ENCODE results near the gene WDR7.

DNA sequence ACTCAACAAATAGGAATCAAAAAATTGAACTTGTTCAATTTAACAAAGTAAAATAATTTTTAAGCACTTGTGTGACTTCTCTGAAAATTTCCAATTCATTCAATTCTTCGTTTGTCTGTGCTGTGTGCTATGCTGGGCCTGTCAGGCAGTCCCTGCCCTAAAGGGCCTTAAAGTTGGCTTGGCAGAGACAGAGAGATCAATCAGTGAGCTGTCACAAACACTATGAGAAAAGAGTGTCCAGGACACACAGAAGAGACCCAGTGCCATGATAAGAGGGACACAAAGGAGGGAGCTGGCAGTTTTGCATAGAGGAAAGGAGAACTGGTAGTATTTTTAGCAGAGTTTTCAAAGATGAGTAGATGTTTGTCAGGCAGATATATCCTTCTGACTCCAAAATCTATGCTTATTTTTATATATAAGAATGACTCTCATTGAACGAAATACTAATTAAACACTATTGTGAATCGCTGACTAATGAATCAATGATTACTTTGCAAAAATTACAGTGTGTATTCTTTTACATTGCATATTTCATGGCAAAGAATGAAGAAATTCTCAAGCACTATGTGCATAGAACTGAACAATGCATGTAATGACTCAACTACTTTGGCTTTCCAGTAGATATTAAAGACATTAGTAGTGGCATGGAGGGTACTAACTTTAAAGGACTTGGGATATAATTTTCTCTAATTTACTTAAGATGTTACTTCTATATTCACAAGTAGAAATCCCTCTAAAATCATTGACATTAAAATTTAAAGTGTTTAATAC is 302.5 kb downstream of the WDR7 start:
- no peak for TF ChIP-seq EP300 (IDR thresholded peaks at IDR 0.05; ENCODE audit: borderline replicate concordance)
- TF ChIP-seq, protein P1, sequence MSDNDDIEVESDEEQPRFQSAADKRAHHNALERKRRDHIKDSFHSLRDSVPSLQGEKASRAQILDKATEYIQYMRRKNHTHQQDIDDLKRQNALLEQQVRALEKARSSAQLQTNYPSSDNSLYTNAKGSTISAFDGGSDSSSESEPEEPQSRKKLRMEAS (IDR thresholded peaks at IDR 0.05): no peak
- no peak for TF ChIP-seq TAF1 (IDR thresholded peaks at IDR 0.05; ENCODE audit: low read depth)
- TF ChIP-seq, protein P2, sequence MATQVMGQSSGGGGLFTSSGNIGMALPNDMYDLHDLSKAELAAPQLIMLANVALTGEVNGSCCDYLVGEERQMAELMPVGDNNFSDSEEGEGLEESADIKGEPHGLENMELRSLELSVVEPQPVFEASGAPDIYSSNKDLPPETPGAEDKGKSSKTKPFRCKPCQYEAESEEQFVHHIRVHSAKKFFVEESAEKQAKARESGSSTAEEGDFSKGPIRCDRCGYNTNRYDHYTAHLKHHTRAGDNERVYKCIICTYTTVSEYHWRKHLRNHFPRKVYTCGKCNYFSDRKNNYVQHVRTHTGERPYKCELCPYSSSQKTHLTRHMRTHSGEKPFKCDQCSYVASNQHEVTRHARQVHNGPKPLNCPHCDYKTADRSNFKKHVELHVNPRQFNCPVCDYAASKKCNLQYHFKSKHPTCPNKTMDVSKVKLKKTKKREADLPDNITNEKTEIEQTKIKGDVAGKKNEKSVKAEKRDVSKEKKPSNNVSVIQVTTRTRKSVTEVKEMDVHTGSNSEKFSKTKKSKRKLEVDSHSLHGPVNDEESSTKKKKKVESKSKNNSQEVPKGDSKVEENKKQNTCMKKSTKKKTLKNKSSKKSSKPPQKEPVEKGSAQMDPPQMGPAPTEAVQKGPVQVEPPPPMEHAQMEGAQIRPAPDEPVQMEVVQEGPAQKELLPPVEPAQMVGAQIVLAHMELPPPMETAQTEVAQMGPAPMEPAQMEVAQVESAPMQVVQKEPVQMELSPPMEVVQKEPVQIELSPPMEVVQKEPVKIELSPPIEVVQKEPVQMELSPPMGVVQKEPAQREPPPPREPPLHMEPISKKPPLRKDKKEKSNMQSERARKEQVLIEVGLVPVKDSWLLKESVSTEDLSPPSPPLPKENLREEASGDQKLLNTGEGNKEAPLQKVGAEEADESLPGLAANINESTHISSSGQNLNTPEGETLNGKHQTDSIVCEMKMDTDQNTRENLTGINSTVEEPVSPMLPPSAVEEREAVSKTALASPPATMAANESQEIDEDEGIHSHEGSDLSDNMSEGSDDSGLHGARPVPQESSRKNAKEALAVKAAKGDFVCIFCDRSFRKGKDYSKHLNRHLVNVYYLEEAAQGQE (IDR thresholded peaks at IDR 0.05; ENCODE audit: low read depth): no peak
- no peak for TF ChIP-seq FOXM1 (IDR thresholded peaks at IDR 0.05; ENCODE audit: borderline replicate concordance, low read depth)
- TF ChIP-seq NFIC (IDR thresholded peaks at IDR 0.05): no peak
- no peak for TF ChIP-seq ZBTB7A (IDR thresholded peaks at IDR 0.05; ENCODE audit: low read depth)
- no peak for TF ChIP-seq CEBPB (IDR thresholded peaks at IDR 0.05)
- TF ChIP-seq CREB1 (IDR thresholded peaks at IDR 0.05; ENCODE audit: low read depth): no peak
- TF ChIP-seq YY1 (IDR thresholded peaks at IDR 0.05; ENCODE audit: low read depth): no peak
- no peak for TF ChIP-seq TEAD4 (IDR thresholded peaks at IDR 0.05)
